ENCODE data around the gene TNKS2.
"Not testable (repeated sequence)": the region's sequence is repeated elsewhere in the genome, so short reads cannot be mapped to it uniquely, and the experiment has no call there.

The TNKS2 gene

GRCh38 chr10:91803386-91804125 lies 5.3 kb downstream of the TNKS2 start:
- Histone ChIP-seq H3K4me3 (ENCODE audit: low read depth, low read length) (no peak overlapping the region), H3K27ac (no peak overlapping the region), H3K27me3 (replicated peaks) (no peaks in the 10 kb centered on the region), H3K36me3 (replicated peaks) (no peaks in the 10 kb centered on the region)
- in situ Hi-C loops (cut with HindIII; ENCODE audit: low pct_ligation_motif_present, low sequenced_read_pairs) = no loop called here
- no peak for TF ChIP-seq CTCF (IDR thresholded peaks at IDR 0.05; ENCODE audit: low read depth, low read length, missing control alignments)
- no peak for DNase-seq

- TF ChIP-seq CTCF (IDR thresholded peaks at IDR 0.05; ENCODE audit: low read depth, low read length, missing control alignments) = no peak
- H3K36me3 ChIP-seq (replicated peaks) = no peaks in the 10 kb centered on the region
- no peak for DNase-seq
- no peak overlapping the region for H3K4me3 ChIP-seq (ENCODE audit: low read depth, low read length)
- in situ Hi-C loops (cut with HindIII; ENCODE audit: low pct_ligation_motif_present, low sequenced_read_pairs) = no loop called here
- H3K27ac ChIP-seq = no peak overlapping the region
- no peaks in the 10 kb centered on the region for H3K27me3 ChIP-seq (replicated peaks)
Measured at GRCh38 chr10:91804126-91804510, 5.9 kb downstream of the TNKS2 start.

GRCh38 chr10:91805110-91805838 lies 7.0 kb downstream of the TNKS2 start:
- Histone ChIP-seq H3K27ac (no peak overlapping the region), H3K36me3 (replicated peaks) (no peaks in the 10 kb centered on the region)
- in situ Hi-C loops (cut with HindIII; ENCODE audit: low pct_ligation_motif_present, low sequenced_read_pairs) = no loop called here

GRCh38 chr10:91807264-91807663 lies 9.0 kb downstream of the TNKS2 start:
- H3K4me3 ChIP-seq (ENCODE audit: low read depth, low read length); H3K36me3 ChIP-seq (replicated peaks); in situ Hi-C loops (cut with HindIII; ENCODE audit: low pct_ligation_motif_present, low sequenced_read_pairs); H3K27me3 ChIP-seq (replicated peaks); DNase-seq; H3K27ac ChIP-seq: not testable (repeated sequence)

More at GRCh38 chr10:91805110-91805838, 7.0 kb downstream of the TNKS2 start:
- no peaks in the 10 kb centered on the region for H3K27me3 ChIP-seq (replicated peaks)
- no peak for TF ChIP-seq CTCF (IDR thresholded peaks at IDR 0.05; ENCODE audit: low read depth, low read length, missing control alignments)
- no peak overlapping the region for H3K4me3 ChIP-seq (ENCODE audit: low read depth, low read length)
- DNase-seq = no peak

GRCh38 chr10:91813251-91813650 lies 15.0 kb downstream of the TNKS2 start:
- TF ChIP-seq CTCF (IDR thresholded peaks at IDR 0.05; ENCODE audit: low read depth, low read length, missing control alignments) = no peak
- Histone ChIP-seq H3K27ac (no peak overlapping the region), H3K4me3 (ENCODE audit: low read depth, low read length) (no peak overlapping the region), H3K36me3 (replicated peaks) (peaks cover 33% of the 10 kb centered on the region), H3K27me3 (replicated peaks) (no peaks in the 10 kb centered on the region)
- no peak for DNase-seq
- in situ Hi-C loops (cut with HindIII; ENCODE audit: low pct_ligation_motif_present, low sequenced_read_pairs) = no loop called here

- Histone ChIP-seq H3K27ac (no peak overlapping the region), H3K27me3 (replicated peaks) (no peaks in the 10 kb centered on the region), H3K36me3 (replicated peaks) (peaks cover 48% of the 10 kb centered on the region), H3K4me3 (ENCODE audit: low read depth, low read length) (no peak overlapping the region)
- TF ChIP-seq CTCF (IDR thresholded peaks at IDR 0.05; ENCODE audit: low read depth, low read length, missing control alignments) = no peak
- DNase-seq = no peak
- in situ Hi-C loops (cut with HindIII; ENCODE audit: low pct_ligation_motif_present, low sequenced_read_pairs) = no loop called here
Measured at GRCh38 chr10:91816981-91817380, 18.8 kb downstream of the TNKS2 start.
